H9 (cell line): ENCODE results near the gene PODXL2. TPM values are rescaled to one million over a fixed set of nuclear protein-coding genes. Genes with fewer than 3 reads are reported as not detected.
A peak's percentile ranks its signal among the peaks of the same experiment; 100 is the strongest.

Experiments used
- DNase-seq: peaks from one replicate; pipeline ENCODE4 v3.0.0-alpha.2; 2017
- H2AFZ ChIP-seq: one replicate; pipeline ENCODE4 v1.6.1; 2013; ENCODE audit warnings: mild to moderate bottlenecking, low read length, control low read depth, moderate library complexity
- H2AK5ac ChIP-seq: 2 replicates; pipeline ENCODE4 v1.6.1; 2013; ENCODE audit warnings: low read length, control low read depth, mixed read lengths; ENCODE audit not compliant: insufficient read length
- H2BK120ac ChIP-seq: one replicate; pipeline ENCODE4 v1.6.1; 2013; ENCODE audit warnings: low read depth, mild to moderate bottlenecking, low read length, control low read depth, inconsistent platforms; ENCODE audit not compliant: poor library complexity, severe bottlenecking
- H2BK12ac ChIP-seq: 2 replicates; pipeline ENCODE4 v1.6.1; 2013; ENCODE audit warnings: low read length, control low read depth, mixed read lengths, low read depth; ENCODE audit not compliant: insufficient read length
- H2BK15ac ChIP-seq: 2 replicates; pipeline ENCODE4 v1.6.1; 2013; ENCODE audit warnings: low read depth, low read length, control low read depth
- H2BK20ac ChIP-seq: one replicate; pipeline ENCODE4 v1.6.1; 2013; ENCODE audit warnings: low read depth, mild to moderate bottlenecking, low read length, control low read depth, inconsistent platforms; ENCODE audit not compliant: poor library complexity, severe bottlenecking
- H2BK5ac ChIP-seq: 2 replicates; pipeline ENCODE4 v1.6.1; 2013; ENCODE audit warnings: low read length, control low read depth, mixed read lengths; ENCODE audit not compliant: insufficient read length
- H3K14ac ChIP-seq: 2 replicates; pipeline ENCODE4 v1.6.1; 2013; ENCODE audit warnings: low read length, control low read depth; ENCODE audit not compliant: insufficient read depth
- H3K18ac ChIP-seq: 2 replicates; pipeline ENCODE4 v1.6.1; 2013; ENCODE audit warnings: low read depth, mild to moderate bottlenecking, mixed read lengths, low read length, control low read depth; ENCODE audit not compliant: insufficient read length
- H3K23ac ChIP-seq: 2 replicates; pipeline ENCODE4 v1.6.1; 2013; ENCODE audit warnings: low read length, control low read depth, mixed read lengths, low read depth; ENCODE audit not compliant: insufficient read length
- H3K23me2 ChIP-seq: 2 replicates; pipeline ENCODE4 v1.6.1; 2013; ENCODE audit warnings: low read depth, mild to moderate bottlenecking, mixed read lengths, low read length, control low read depth; ENCODE audit not compliant: insufficient read length, poor library complexity, severe bottlenecking
- H3K27ac ChIP-seq: 2 replicates; pipeline ENCODE4 v1.5.1; 2013; ENCODE audit warnings: low read length, control low read depth, mixed read lengths, low read depth; ENCODE audit not compliant: insufficient read length
- H3K27me3 ChIP-seq: 2 replicates; pipeline ENCODE4 v1.6.1; 2013; ENCODE audit warnings: low read length, control low read depth, inconsistent platforms; ENCODE audit not compliant: insufficient read depth
- H3K4ac ChIP-seq: 2 replicates; pipeline ENCODE4 v1.6.1; 2013; ENCODE audit warnings: low read depth, mild to moderate bottlenecking, control low read depth, inconsistent platforms, low read length, moderate library complexity
- H3K4me1 ChIP-seq: 2 replicates; pipeline ENCODE4 v1.6.1; 2013; ENCODE audit warnings: low read length, control low read depth, inconsistent platforms; ENCODE audit not compliant: insufficient read depth
- H3K4me2 ChIP-seq: 2 replicates; pipeline ENCODE4 v1.6.1; 2013; ENCODE audit warnings: low read length, control low read depth, mixed read lengths; ENCODE audit not compliant: insufficient read length, insufficient read depth
- H3K56ac ChIP-seq: 2 replicates; pipeline ENCODE4 v1.6.1; 2013; ENCODE audit warnings: low read depth, mild to moderate bottlenecking, mixed read lengths, low read length, control low read depth; ENCODE audit not compliant: insufficient read length
- H3K79me1 ChIP-seq: 2 replicates; pipeline ENCODE4 v1.6.1; 2013; ENCODE audit warnings: low read depth, mild to moderate bottlenecking, moderate library complexity, low read length, control low read depth, inconsistent platforms; ENCODE audit not compliant: insufficient read depth, poor library complexity, severe bottlenecking
- H3K79me2 ChIP-seq: 2 replicates; pipeline ENCODE4 v1.6.1; 2013; ENCODE audit warnings: low read length, control low read depth, inconsistent platforms; ENCODE audit not compliant: insufficient read depth
- H3K9ac ChIP-seq: 2 replicates; pipeline ENCODE4 v1.6.1; 2013; ENCODE audit warnings: low read length, control low read depth, mixed read lengths; ENCODE audit not compliant: insufficient read length; ENCODE audit errors: extremely low read depth
- H3K9me3 ChIP-seq: one replicate; pipeline ENCODE4 v1.6.1; 2013; ENCODE audit warnings: low read depth, low read length, inconsistent platforms; ENCODE audit not compliant: control insufficient read depth
- H3T11ph ChIP-seq: one replicate; pipeline ENCODE4 v1.6.1; 2013; ENCODE audit warnings: mild to moderate bottlenecking, low read length, control low read depth, inconsistent platforms
- H4K20me1 ChIP-seq: one replicate; pipeline ENCODE4 v1.6.1; 2013; ENCODE audit not compliant: control insufficient read depth, insufficient read length, insufficient read depth
- H4K5ac ChIP-seq: 2 replicates; pipeline ENCODE4 v1.6.1; 2013; ENCODE audit warnings: low read depth, mild to moderate bottlenecking, mixed read lengths, low read length, control low read depth; ENCODE audit not compliant: insufficient read length
- H4K8ac ChIP-seq: replicated peaks from 2 replicates; pipeline ENCODE4 v1.6.1; 2013; ENCODE audit warnings: low read length, control low read depth, mixed read lengths, low read depth; ENCODE audit not compliant: insufficient read length
- H4K91ac ChIP-seq: 2 replicates; pipeline ENCODE4 v1.6.1; 2013; ENCODE audit warnings: low read depth, mild to moderate bottlenecking, moderate library complexity, mixed read lengths, low read length, control low read depth; ENCODE audit not compliant: insufficient read length
- H3K27ac Mint-ChIP-seq, 3 experiments: 2 replicates in 2 of 3; 3 replicates in 1 of 3; pipeline ENCODE4 v1.8.0; 2020 to 2021; ENCODE audit warnings: mixed read lengths in 3 of 3, mild to moderate bottlenecking in 1 of 3, moderate library complexity in 1 of 3
- H3K27me3 Mint-ChIP-seq: 2 replicates; pipeline ENCODE4 v1.8.0; 2021; ENCODE audit warnings: low read depth, mild to moderate bottlenecking, moderate library complexity, mixed read lengths
- H3K36me3 Mint-ChIP-seq, 3 experiments: 2 replicates in 2 of 3; 3 replicates in 1 of 3; pipeline ENCODE4 v1.8.0; 2020 to 2021; ENCODE audit warnings: low read depth in 3 of 3, mixed read lengths in 3 of 3; ENCODE audit not compliant: insufficient read depth in 1 of 3
- H3K4me1 Mint-ChIP-seq, 2 experiments: 2 replicates each; pipeline ENCODE4 v1.8.0; 2020; ENCODE audit warnings: mixed read lengths in 2 of 2
- H3K4me3 Mint-ChIP-seq, 2 experiments: 2 replicates in 1 of 2; 3 replicates in 1 of 2; pipeline ENCODE4 v1.8.0; 2020 to 2021; ENCODE audit warnings: mild to moderate bottlenecking in 2 of 2, mixed read lengths in 2 of 2, moderate library complexity in 1 of 2
- H3K9me3 Mint-ChIP-seq, 2 experiments: 2 replicates in 1 of 2; 3 replicates in 1 of 2; pipeline ENCODE4 v1.8.0; 2020; ENCODE audit warnings: mild to moderate bottlenecking in 2 of 2, mixed read lengths in 2 of 2, moderate library complexity in 1 of 2
- WGBS: extraction: QIAGEN DNeasy Blood & Tissue Kit; methylation state at CpG from one replicate; pipeline ENCODE4 v1.1.7; 2013; ENCODE audit warnings: missing lambda C conversion rate, low lambda C conversion rate, mixed read lengths; ENCODE audit not compliant: insufficient read length; ENCODE audit errors: extremely low coverage; 5-methylcytosine and 5-hydroxymethylcytosine counted together
- total RNA-seq: library from RNA; stranded (reverse); gene quantifications from 2 replicates; pipeline ENCODE4 v1.2.1, GENCODE V29; 2021
- TF ChIP-seq, protein P1 (sequence below): fragments of 200-600 bp; sonication (generic); conservative IDR thresholded peaks from 3 replicates; pipeline ENCODE4 v1.8.0; 2021; ENCODE audit warnings: antibody characterized with exemption, mild to moderate bottlenecking

The PODXL2 gene
- total RNA-seq, 1 experiment from 2014 or later, result 24.6 TPM

DNA sequence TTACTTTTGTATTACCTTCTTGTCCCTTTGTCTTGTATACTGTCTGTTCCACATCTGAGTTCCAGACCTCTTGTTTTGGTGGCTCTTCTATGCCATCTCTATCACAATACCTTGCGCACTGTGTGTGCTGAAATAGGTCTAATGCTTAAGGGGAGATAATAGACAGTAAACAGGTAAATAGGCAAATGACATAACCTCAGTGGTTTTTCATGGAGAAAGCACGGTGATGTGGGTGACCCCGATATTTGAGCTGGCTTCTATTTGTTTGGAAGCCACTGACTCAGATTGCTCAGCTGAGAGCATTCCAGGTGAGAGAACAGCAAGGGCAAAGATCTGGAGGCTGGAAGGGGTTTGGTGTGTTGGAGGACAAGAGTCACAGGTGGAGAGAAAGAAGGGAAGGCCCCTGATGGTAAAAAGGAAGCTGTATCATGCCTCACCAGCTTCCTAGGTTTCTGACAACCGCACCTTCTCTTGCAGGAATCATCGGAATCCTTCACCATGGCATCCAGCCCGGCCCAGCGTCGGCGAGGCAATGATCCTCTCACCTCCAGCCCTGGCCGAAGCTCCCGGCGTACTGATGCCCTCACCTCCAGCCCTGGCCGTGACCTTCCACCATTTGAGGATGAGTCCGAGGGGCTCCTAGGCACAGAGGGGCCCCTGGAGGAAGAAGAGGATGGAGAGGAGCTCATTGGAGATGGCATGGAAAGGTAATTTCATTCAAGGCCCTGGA, 30.0 kb upstream of the PODXL2 start:
- no peak overlapping the region for H2BK12ac ChIP-seq
- no CpG with 5 or more reads among the region's 14 CpGs for WGBS
- H3K27me3 ChIP-seq, result no peaks in the 10 kb centered on the region
- H4K8ac ChIP-seq, result no peak overlapping the region
- no peak overlapping the region for H2AFZ ChIP-seq
- H3K4ac ChIP-seq, result peak overlapping the region; percentile 93
- DNase-seq, result no peak
- H2AK5ac ChIP-seq, result peak overlapping the region; percentile 94
- peaks cover 29 to 32% of the 10 kb centered on the region in 2 experiments for H3K4me1 Mint-ChIP-seq
- no peak overlapping the region for H3K27ac ChIP-seq
- H2BK120ac ChIP-seq, result peak overlapping the region; percentile 8
- H2BK5ac ChIP-seq, result peak overlapping the region; percentile 48
- H3K27ac Mint-ChIP-seq, result peak overlapping the region; percentile 89 to 98 (median 98)
- peaks cover 9% of the 10 kb centered on the region for H3K23me2 ChIP-seq
- no peaks in the 10 kb centered on the region for H3K9me3 ChIP-seq
- peaks cover 2% of the 10 kb centered on the region for H4K20me1 ChIP-seq
- no peak overlapping the region for H2BK20ac ChIP-seq
- H3K36me3 Mint-ChIP-seq, result peaks cover 24 to 53% (median 40%) of the 10 kb centered on the region in 3 experiments; a peak in 6 of 7 replicates
- H3K27me3 Mint-ChIP-seq, result peaks cover 7% of the 10 kb centered on the region
- peak overlapping the region; percentile 81 for H3K4me2 ChIP-seq
- peak overlapping the region; percentile 100 for H3K14ac ChIP-seq
- peak overlapping the region; percentile 98 for H4K91ac ChIP-seq
- H3K4me3 Mint-ChIP-seq, result peak overlapping the region; percentile 76 to 85
- H3K79me1 ChIP-seq, result peaks cover 6% of the 10 kb centered on the region
- H3K4me1 ChIP-seq, result no peaks in the 10 kb centered on the region
- peak overlapping the region; percentile 15 for H3K56ac ChIP-seq
- H3K23ac ChIP-seq, result no peak overlapping the region
- peak overlapping the region; percentile 97 for H3K18ac ChIP-seq
- no peaks in the 10 kb centered on the region for H3K9me3 Mint-ChIP-seq
- H3T11ph ChIP-seq, result peak overlapping the region; percentile 86
- H3K79me2 ChIP-seq, result peaks cover 24% of the 10 kb centered on the region; the same call in 1 of the 2 replicates
- peak overlapping the region; percentile 100 for H3K9ac ChIP-seq
- H4K5ac ChIP-seq, result peak overlapping the region; percentile 95
- TF ChIP-seq, protein P1, sequence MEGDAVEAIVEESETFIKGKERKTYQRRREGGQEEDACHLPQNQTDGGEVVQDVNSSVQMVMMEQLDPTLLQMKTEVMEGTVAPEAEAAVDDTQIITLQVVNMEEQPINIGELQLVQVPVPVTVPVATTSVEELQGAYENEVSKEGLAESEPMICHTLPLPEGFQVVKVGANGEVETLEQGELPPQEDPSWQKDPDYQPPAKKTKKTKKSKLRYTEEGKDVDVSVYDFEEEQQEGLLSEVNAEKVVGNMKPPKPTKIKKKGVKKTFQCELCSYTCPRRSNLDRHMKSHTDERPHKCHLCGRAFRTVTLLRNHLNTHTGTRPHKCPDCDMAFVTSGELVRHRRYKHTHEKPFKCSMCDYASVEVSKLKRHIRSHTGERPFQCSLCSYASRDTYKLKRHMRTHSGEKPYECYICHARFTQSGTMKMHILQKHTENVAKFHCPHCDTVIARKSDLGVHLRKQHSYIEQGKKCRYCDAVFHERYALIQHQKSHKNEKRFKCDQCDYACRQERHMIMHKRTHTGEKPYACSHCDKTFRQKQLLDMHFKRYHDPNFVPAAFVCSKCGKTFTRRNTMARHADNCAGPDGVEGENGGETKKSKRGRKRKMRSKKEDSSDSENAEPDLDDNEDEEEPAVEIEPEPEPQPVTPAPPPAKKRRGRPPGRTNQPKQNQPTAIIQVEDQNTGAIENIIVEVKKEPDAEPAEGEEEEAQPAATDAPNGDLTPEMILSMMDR, result no peak
- no peak overlapping the region for H2BK15ac ChIP-seq
